ENCODE measurements around the gene MDH1.

The MDH1 gene

GRCh38 chr2:63582873-63583272 is 5.9 kb upstream of the MDH1 start:
- no peak for TF ChIP-seq CREB5 (CRISPR knock-in tag; IDR thresholded peaks at IDR 0.05; ENCODE audit: low read depth)
- no peak for TF ChIP-seq ZNF8 (CRISPR knock-in tag; IDR thresholded peaks at IDR 0.05)
- no peak for TF ChIP-seq TCF4 (CRISPR knock-in tag; IDR thresholded peaks at IDR 0.05; ENCODE audit: borderline replicate concordance)
- no peak for TF ChIP-seq ZC3H10 (CRISPR knock-in tag; IDR thresholded peaks at IDR 0.05)
- no peak for TF ChIP-seq CSDC2 (CRISPR knock-in tag; IDR thresholded peaks at IDR 0.05)
- TF ChIP-seq PATZ1 (CRISPR knock-in tag; IDR thresholded peaks at IDR 0.05; ENCODE audit: borderline replicate concordance): no peak
- no peak for TF ChIP-seq ESRRG (CRISPR knock-in tag; IDR thresholded peaks at IDR 0.05)
- no peak for TF ChIP-seq OSR1 (CRISPR knock-in tag; IDR thresholded peaks at IDR 0.05)
- TF ChIP-seq RARB (CRISPR knock-in tag; IDR thresholded peaks at IDR 0.05): no peak
- ATAC-seq: no peak

- TF ChIP-seq TSHZ2 (CRISPR knock-in tag; IDR thresholded peaks at IDR 0.05) (no peak), RARB (CRISPR knock-in tag; IDR thresholded peaks at IDR 0.05) (no peak), SNAI2 (CRISPR knock-in tag; IDR thresholded peaks at IDR 0.05) (no peak), PPARA (CRISPR knock-in tag; IDR thresholded peaks at IDR 0.05; ENCODE audit: borderline replicate concordance) (no peak), CREB5 (CRISPR knock-in tag; IDR thresholded peaks at IDR 0.05; ENCODE audit: low read depth) (no peak), CSRNP3 (CRISPR knock-in tag; IDR thresholded peaks at IDR 0.05) (no peak), ZNF70 (CRISPR knock-in tag; IDR thresholded peaks at IDR 0.05) (no peak), GLIS3 (CRISPR knock-in tag; IDR thresholded peaks at IDR 0.05) (no peak), ISL1 (CRISPR knock-in tag; IDR thresholded peaks at IDR 0.05) (no peak), ZNF8 (CRISPR knock-in tag; IDR thresholded peaks at IDR 0.05) (no peak), OSR1 (CRISPR knock-in tag; IDR thresholded peaks at IDR 0.05) (no peak), ESRRG (CRISPR knock-in tag; IDR thresholded peaks at IDR 0.05) (no peak), PATZ1 (CRISPR knock-in tag; IDR thresholded peaks at IDR 0.05; ENCODE audit: borderline replicate concordance) (no peak), ZNF565 (CRISPR knock-in tag; conservative IDR thresholded peaks at IDR 0.05; ENCODE audit: low read depth) (no peak), ZFP30 (CRISPR knock-in tag; IDR thresholded peaks at IDR 0.05) (no peak), ZFP3 (CRISPR knock-in tag; IDR thresholded peaks at IDR 0.05) (no peak), CSDC2 (CRISPR knock-in tag; IDR thresholded peaks at IDR 0.05) (no peak), TOX (CRISPR knock-in tag; IDR thresholded peaks at IDR 0.05; ENCODE audit: borderline replicate concordance) (no peak), ZC3H10 (CRISPR knock-in tag; IDR thresholded peaks at IDR 0.05) (no peak), POU6F1 (CRISPR knock-in tag; IDR thresholded peaks at IDR 0.05; ENCODE audit: borderline replicate concordance, low read depth) (no peak)
- ATAC-seq: peak; percentile 59
These were observed 864 bp upstream of the MDH1 start for GRCh38 chr2:63587814-63588384.

Measured in SK-N-SH treated with all-trans-retinoic acid at 6 μM for 48 hours (cell line).